NCI-H2227 (cell line): ENCODE measurements around the gene SFT2D3.

Experiments
- DNase-seq: peaks from one replicate; lab custom pipeline; 2025; ENCODE audit not compliant: unreplicated experiment; lab: John Stamatoyannopoulos, UW

Gene SFT2D3

DNA sequence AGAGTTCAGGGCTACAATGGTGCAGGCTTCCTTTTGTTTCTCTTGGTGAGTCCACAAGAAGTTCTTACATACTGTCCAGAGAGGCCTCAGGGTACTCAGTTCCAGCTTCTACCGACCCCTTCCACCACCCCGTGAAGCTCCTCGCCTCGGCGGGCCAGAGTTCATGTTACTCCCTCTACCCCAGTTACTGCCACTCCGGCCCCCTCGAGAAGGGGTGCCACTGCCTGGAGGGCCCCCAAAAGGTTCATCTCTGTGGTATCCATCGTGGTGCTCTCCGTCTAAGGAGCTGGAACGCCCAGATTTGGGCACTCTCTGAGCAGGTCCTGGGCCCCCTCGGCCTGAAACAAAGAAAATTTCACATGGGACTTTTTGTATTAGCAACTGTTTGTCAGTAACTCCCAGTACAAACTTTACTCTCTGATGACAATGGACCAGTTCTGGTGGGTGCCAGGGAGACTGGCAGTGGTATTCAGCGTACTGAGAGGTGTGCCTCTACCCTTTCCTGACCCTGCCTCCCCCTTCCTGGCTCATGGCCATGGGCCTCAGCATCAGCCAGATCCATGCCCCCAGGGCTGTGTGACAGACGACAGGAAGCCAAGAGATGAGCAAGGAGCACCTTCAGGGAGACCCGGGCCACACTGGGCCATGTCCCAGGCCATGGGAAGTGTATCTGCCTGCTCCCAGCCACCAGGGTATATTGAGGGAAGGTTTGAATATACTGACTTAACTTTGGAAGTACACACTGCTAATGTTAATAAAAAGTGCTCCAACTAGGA, 5.1 kb downstream of the SFT2D3 start:
- no peak for DNase-seq

DNA sequence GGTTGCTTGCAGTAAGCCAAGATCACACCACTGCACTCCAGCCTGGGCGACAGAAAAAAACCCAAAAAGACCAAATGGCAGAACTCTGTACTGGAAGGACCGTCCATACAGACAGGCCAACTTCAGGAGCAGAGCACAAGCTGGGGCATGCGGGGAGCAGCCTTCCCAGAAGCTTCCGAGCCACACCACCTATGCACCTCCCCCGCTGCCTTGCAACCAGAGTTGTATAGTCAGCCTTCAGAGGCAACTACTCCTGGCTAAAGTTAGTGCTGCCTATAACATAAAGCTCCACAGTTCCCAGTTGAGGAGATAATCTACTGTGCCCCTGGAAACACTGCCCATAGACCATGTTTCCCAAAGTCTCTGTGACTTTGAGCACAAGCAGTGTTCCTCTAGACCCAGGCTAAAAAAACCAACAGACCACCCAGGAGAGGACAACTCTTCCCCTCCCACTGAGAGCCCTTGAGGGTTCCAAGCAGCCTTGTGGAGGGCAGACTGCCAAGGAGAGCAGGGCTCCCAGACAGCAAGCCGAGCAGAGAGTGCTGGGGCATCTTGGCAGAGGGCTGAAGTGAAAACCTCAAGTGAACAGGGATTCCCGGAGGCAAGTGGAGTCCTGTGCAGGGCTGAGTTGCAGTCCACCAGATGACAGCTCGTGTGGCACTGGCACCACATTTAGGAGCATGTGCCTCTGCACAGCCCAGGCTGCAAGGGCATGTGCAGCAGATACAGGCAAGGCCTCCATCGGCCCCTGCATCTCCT, 6.8 kb downstream of the SFT2D3 start:
- DNase-seq = no peak

DNA sequence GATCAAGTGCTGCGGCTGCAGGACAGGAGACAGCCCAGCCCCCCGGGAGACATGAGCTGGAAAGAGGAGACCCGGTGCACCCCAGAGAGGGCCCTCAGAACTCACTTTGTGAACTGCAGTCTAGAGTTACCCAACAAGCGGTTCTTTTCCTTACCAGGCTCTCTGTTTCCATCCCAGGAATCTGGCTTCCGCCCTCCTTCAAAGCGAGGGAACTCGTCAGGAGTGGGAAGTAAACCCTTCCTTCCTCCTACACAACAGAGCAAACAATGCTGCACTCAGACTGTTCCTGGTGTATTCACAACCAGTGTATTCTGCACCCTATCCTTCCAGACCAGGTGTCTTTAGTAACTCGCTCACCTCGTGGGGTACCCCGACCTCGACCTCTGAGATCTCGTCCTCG, 8.0 kb downstream of the SFT2D3 start:
- no peak for DNase-seq

DNA sequence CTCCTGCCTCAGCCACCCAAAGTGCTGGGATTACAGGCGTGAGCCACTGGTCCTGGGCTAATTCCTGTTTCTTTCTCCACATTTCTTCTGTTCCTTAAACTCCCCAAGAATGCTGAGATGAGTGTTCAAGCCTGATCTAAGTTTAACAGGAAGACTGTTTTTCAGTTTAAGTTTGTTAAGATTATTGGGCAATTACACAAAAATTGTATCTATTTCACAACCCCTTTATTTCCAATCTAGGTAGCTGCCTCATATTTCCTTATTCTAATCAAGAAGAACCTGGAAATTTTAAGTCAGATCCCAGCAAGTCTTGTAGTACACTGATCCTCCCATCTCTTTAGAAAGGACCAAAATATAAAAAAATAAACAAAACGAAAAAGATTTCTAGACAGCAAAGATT, 11.7 kb downstream of the SFT2D3 start:
- DNase-seq = no peak

DNA sequence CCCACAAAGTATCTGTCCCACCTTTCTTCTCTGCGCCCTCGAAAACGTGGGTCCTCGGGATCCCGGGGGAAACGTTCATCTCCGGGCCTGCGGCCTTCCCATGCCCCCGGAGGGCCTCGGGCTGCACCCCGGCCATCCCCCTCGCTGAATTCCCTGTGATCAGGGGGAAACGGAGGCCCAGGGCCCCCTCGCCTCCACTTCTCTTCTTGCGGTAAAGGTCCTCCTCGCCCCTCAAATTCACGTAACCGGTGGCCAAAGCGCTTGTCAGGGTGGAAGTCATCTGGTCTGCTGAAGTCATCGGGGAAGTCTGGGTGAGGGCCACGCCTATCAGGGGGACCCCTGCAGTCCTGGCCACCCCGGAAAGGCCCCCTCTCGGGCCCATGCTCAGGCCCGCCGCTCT, 12.3 kb downstream of the SFT2D3 start:
- no peak for DNase-seq

DNA sequence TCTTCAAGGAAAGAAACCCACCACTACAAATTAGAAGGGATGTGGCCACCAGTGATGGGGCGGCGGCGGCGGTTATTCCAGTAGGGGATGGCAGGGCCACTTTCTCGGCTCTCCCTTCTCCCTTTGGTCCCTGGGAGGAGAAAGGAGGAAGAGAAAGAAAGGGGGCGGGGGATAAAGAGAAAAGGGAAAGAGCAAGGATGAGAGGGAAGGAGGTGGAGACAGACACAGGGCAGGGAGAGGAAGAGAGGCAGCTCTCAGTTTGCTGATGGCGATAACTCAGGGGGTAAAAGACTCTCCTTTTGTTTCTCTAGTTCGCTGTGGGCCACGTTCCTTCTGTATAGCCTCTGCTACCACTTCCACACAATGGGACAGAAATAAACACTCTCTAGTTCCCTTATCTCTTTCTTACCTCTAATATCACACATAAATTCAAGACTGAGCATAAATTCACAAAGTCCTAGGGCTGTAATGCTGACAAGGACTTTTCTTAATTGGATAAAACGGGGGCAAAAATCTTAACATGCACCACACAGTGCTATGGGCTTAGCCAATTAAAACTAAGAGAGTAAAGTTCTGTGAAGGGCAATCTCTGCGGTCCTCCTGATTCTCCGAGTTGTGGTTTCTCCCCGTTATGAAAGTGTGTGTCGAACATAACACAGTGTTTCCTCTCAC, 14.6 kb downstream of the SFT2D3 start:
- no peak for DNase-seq

DNA sequence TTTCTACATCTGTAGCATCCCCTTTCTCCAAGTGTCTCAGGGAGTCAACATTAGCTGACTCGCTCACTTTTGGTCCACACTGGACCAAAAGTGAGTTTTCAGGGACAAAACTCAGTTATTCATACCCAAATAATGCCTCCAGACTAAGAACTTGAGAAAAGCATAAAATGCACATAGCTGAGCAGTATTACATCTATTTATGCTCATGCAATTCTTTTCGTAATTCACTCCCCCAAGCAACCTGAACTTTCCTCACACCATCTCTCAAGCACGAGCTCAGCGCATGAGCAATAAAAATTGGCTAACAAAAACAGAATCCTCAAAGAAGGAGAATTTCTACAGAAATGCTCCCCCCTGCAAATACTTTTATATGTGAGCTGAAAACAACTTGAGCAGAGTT, 17.0 kb downstream of the SFT2D3 start:
- no peak for DNase-seq

DNA sequence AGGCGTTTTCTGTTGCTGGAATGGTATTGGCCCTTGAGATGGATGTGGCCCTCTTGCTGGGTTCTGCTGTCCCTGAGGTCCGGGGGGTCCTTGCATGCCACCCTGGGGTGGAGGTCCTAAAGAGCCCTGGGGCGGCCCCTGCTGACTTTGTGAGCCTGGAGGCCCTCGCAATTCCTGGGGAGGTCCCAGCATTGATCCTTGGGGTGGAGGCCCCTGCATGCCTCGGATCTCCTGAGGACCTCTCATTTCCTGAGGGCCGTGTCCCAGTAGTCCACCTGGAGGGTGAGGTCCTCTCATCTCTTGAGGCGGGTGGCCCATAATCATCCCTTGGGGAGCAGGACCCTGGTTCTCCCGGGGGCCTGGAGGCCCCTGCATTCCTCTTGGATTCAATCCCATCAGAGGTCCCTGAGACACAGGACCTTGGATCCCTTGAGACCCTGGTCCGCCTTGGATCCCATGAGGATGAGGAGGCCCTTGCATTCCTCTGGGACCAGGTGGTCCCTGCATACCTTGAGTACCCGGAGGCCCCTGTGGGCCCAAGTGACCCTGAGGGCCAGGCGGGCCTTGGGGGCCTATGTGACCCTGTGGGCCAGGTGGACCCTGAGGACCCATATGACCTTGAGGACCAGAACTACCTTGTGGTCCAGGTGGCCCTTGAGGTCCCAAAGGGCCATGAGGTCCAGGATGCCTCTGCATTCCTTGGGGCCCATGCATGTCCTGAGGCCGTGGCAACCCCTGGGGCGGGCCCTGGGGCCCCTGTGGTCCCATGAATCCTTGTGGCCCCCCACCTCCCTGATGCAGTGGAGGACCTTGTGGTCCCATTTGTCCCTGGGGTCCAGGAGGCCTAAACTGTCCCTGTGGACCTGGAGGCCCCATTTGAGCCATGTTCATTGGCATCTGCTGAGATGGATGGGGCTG, 18.3 kb downstream of the SFT2D3 start:
- no peak for DNase-seq

DNA sequence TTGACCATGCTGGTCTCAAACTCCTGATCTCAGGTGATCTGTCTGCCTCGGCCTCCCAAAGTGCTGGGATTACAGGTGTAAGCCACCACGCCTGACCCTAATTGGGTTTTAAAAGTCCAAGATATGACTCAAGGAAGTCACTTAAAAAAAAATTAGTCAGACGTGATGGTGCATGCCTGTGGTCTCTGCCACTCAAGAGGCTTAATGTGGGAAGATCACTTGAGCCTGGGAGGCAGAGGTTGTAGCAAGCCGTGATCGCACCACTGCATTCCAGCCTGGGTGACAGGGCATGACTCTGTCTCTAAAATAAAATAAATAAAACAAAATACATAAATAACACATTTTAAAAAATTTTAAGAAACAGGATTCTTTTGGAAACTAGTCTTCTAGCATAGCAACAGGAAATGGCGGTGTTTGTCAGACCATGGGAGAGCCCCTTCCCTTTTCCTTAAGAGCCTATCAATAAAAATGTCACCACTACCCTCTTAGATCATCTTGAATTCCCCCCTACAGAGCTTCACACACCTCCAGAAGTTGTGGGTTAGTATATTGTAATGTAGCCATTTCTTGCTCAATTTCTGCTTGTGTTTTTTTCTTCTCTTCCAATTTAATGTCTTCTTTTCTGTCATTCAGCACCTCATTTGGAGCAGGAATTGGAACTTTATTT, 20.1 kb downstream of the SFT2D3 start:
- DNase-seq = no peak

DNA sequence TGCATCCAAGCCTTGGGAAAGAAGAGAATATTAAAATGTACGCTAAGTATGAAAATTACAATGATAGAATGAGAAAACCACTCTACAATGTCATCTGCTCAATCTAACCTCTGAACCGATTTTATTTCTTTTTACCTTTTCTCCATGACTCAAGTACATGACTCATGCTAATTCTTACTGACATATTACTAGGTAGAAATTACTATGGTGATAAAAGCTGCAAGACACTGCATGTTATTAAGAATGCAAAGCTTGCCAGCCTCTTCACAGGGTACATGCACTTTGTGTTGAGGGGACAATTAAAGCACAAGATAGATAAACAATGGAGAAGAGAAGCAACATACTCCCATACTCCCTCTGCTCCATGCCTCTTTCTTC, 20.7 kb downstream of the SFT2D3 start:
- DNase-seq = no peak

DNA sequence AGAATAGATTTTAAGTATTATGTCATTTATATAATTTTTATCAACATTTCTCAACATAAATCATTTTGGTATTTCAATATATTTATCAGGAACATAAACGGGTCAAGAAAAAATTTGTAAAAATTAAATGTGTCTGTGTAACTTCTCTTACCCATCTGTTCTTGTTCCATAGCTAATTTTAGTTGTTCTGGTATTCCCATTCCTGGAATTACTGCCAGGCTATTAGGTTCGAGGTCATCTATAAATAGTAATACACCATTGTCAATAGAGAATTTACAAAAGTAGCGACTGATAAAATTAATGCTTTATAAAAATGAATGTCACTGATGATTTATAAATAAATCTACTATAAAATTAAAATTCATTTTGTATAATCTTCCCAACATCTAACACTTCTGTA, 21.5 kb downstream of the SFT2D3 start:
- no peak for DNase-seq

DNA sequence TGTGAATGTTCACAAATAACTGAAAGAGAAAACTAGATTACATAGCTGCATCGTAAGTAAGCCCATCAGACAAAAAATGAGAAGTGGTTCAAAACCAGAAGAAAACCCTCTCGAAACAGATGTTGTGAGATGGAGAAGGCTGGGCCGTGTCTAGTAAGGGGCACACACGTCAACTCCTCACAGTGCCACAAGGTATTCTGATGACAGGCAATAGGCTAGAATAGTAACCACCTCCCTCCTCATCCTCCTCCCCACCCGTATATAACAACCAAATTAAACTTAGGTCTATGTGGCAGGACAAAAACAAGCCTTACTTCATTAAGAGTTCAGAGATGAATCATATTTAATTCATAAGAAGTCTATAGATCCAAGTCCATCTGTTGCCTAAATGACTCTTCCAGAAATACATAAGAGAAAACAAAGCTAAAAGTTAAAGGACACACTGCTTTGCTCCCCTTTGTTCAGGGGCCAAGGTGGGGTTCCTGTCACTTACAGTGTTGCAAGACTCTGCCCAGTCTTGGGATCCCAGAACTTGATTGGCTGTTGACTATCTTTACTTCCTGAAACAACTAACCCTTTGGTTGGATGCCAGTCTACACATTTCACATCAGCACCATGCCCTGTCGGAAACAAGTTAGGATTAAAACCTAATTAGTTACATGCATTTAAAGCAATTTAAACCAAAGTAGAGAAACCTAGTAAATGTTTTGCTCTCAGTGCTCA, 25.0 kb downstream of the SFT2D3 start:
- DNase-seq = no peak

DNA sequence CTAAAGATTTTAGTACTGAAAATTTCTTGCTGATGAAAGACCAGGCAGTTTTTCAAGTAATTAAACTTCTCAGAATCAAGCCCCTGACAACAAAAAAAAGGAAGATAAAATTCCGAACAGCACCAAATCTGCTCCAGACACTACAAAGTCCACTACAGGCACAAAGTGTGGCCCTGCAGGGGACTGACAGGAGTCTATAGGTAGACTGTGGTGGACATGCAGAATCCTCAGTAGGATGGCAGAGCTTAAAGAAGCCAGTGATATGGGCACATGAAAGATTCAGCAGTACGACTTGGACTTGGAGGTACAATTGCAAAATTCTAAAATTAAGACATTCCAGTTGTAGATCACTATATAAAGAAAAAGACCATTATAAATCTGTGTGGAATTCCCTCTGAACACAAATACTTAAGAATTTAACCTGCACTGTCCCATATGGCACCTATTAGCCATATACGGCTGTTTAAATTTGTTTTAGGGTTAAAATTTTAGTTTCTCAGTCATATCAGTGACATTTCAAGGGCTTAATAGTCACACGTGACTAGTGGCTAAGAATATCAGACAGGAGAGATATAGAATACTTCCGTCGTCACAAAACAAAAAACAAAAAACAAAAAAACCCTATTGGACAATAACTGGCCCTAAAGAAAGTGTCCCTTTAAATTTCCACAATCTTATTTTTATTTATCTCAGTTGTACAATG, 32.0 kb downstream of the SFT2D3 start:
- no peak for DNase-seq

DNA sequence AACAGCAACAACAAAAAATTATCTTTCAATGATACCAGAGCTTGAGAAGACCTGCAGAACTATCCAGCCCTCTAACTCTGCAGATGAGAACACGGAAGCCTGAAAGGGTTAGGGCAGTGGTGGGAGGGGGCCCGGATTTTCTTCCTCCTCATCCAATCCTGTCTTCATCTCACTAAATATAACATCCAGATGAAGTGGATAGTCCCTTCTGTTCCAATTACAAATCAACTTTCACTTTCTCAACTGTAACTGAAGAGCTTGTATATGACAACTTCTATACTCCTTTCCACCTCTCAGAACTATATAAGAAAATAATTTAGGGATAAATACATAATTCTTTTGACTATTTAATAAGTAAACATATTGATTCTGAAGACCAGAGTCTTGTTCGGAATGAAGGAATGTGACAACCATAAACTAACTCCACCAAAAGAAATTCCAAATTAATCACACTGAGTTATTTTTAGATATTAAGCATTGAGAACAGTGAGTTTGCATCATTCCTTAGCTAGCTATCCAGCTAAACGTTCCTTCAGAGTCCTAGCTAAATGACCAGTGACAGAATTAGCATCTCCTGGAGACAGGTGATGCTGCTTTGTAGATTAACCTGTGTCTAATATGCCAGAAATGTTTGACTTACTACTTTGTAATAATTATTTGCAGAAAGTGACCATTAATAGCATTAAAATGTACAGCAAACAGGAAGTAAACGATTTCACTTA, 32.7 kb downstream of the SFT2D3 start:
- no peak for DNase-seq

DNA sequence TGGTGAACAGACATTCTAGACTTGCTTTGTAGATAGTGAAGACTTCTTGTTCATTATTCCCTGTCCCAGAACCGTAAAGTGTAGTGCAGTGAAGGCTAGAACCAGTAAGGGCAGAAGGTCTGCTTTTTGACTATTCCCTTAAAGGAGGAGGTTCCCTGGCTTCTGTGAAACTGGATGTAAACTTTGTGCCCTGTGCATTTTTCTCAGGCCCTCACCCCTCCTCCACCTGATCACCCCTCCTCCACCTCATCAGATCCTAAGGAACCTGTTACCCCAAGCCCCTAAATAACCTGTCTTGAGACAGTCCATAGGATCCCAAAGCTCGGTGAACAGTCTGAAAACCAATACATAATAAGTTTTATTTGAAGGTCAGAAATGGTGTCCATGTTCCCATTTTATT, 33.7 kb downstream of the SFT2D3 start:
- no peak for DNase-seq

DNA sequence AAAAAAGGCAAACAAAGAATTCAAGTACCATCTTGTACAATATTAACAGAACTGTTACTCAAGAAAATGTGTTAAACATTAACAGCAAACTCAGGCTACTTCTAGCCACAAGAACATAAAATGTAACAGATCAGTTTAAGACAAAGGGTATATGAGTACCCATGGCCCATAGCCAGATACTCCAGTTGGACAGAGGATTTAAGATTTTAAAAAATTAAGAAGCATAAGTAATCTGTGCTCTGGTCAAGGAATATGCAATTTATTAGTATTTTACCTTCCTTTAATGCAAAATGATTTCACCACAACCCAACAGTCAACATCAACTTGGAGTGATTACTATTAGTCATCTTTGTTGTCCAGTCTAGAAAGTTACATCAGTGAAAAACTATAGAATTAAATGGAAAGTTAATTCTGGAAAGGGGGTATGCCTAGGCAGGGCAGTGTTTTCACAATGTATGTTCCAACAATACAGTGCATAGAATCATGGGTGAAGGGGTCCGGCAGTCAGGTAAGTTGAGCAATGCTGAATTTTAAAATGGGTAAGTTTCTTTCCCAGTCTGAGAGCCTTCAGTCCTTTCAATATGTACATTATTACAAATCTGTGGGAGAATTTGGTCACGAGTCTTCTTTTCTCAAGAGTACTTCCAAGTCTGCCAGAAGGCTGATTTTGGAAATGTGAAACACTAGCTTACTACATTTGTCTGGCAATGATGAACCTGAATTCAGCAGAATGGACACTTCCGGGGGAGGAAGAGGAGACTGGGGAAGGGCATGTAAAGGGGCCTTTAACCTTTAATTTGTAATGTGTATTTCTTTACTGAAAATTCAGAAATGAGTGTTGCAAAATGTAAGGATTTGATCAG, 34.5 kb downstream of the SFT2D3 start:
- DNase-seq = no peak

DNA sequence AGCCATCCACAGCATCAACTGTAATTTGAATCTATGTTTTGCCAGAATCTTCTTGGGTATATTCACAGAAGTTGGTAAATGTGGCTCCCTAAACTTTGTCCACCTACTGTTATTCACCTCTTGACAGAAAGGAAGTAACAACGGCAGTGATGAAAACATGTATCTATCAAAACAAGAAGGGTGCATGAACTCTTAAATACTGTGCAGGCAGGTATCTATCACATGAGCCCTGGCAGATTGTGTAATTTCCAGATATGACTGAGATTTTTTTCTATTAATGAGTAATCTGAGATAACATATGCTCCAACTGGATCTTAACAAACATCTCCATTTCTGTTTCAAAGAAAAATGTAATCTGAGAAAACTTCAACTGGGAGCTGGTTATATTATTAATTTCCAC, 36.6 kb downstream of the SFT2D3 start:
- no peak for DNase-seq

DNA sequence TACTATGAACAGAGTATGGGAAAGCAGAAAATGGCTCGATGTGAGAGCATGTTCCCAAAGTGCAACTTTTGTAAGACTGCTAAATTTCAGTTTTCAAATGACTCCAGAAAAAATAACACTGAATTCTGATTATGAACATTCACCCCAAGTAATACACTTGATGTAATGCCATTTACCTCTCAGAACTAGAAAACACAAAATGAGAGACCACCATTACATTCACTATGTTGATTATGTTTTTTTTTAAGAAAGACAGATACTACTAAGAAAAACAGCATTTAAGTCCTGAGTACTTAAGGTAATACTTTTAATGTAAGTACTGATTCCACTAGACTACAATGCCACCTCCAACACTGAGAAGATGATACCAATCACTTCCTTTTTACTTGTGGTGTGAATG, 38.5 kb downstream of the SFT2D3 start:
- no peak for DNase-seq
